Urinary bladder (tissue), 4 donors: ENCODE data around the gene PRKCH. TPM values are rescaled to one million over a fixed set of nuclear protein-coding genes. Genes with fewer than 3 reads are reported as not detected.

Experiments
- DNase-seq: peaks from one replicate; pipeline ENCODE4 v3.0.0-alpha.2; 2015; ENCODE audit errors: extremely low spot score
- H3K27ac ChIP-seq: one replicate; pipeline ENCODE4 v1.5.1; 2013; ENCODE audit warnings: low read depth, mild to moderate bottlenecking, moderate library complexity
- H3K36me3 ChIP-seq: one replicate; pipeline ENCODE4 v1.6.1; 2013; ENCODE audit warnings: mild to moderate bottlenecking, moderate library complexity; ENCODE audit not compliant: insufficient read depth
- H3K4me1 ChIP-seq: one replicate; pipeline ENCODE4 v1.6.1; 2013; ENCODE audit warnings: mild to moderate bottlenecking, moderate library complexity; ENCODE audit not compliant: insufficient read depth
- H3K4me3 ChIP-seq: one replicate; pipeline ENCODE4 v1.5.1; 2013; ENCODE audit warnings: low read depth, low read length
- WGBS: extraction: QIAGEN DNeasy Blood & Tissue Kit; methylation state at CpG from one replicate; pipeline ENCODE4 v1.1.7; 2013; 5-methylcytosine and 5-hydroxymethylcytosine counted together
- polyA plus RNA-seq: library from polyadenylated mRNA; stranded (reverse); fragments of 200-250 nt; gene quantifications from one replicate; pipeline ENCODE4 v1.2.3, GENCODE V29; 2013
- total RNA-seq: library from RNA; depleted of rRNA; stranded (reverse); fragments of >200 nt; gene quantifications from one replicate; pipeline ENCODE4 v1.2.3, GENCODE V29; 2014
- donor health status: healthy with polysubstance abuse.
- donor health status: healthy.

Gene PRKCH
- total and polyA plus RNA-seq, 2 donors = 13.3 to 53.6 TPM

- Histone ChIP-seq H3K36me3 (no peaks in the 10 kb centered on the region), H3K4me1 (peaks cover 8% of the 10 kb centered on the region), H3K4me3 (no peak overlapping the region), H3K27ac (no peak overlapping the region)
- 64% methylated on average over 3 of the region's 3 CpGs for WGBS
- DNase-seq = no peak
Observed at GRCh38 chr14:61368781-61369453, 47.5 kb downstream of the PRKCH start.

- 88% methylated on average over 3 of the region's 3 CpGs for WGBS
- no peaks in the 10 kb centered on the region for H3K36me3 ChIP-seq
Observed at GRCh38 chr14:61369454-61369810, 48.1 kb downstream of the PRKCH start.

GRCh38 chr14:61372379-61372778 is 51.0 kb downstream of the PRKCH start:
- WGBS = 85% methylated on average over 2 of the region's 2 CpGs
- peaks cover 5% of the 10 kb centered on the region for H3K4me1 ChIP-seq
- no peak overlapping the region for H3K27ac ChIP-seq
- no peak for DNase-seq
- no peak overlapping the region for H3K4me3 ChIP-seq
- no peaks in the 10 kb centered on the region for H3K36me3 ChIP-seq

More at GRCh38 chr14:61369454-61369810, 48.1 kb downstream of the PRKCH start:
- Histone ChIP-seq H3K4me3 (no peak overlapping the region), H3K27ac (no peak overlapping the region), H3K4me1 (peaks cover 8% of the 10 kb centered on the region)
- no peak for DNase-seq

GRCh38 chr14:61372842-61373555 is 51.6 kb downstream of the PRKCH start:
- Histone ChIP-seq H3K4me1 (peaks cover 4% of the 10 kb centered on the region), H3K4me3 (no peak overlapping the region), H3K27ac (no peak overlapping the region), H3K36me3 (no peaks in the 10 kb centered on the region)
- 90% methylated on average over 3 of the region's 3 CpGs for WGBS
- no peak for DNase-seq

DNA sequence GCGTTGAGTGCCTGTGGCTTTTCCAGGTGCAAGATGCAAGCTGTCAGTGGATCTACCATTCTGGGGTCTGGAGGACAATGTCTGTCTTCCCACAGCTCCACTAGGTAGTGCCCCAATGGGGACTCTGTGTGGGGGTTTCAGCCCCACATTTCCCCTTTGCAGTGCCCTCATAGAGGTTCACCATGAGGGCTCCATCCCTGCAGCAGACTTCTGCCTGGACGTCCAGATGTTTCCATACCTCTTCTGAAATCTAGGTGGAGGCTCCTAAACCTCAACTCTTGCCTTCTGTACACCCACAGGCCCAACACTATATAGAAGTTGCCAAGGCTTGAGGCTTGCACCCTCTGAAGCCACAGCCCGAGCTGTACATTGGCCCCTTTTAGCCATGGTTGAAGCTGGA is 52.9 kb downstream of the PRKCH start:
- WGBS = 88% methylated on average over 3 of the region's 3 CpGs
- DNase-seq = no peak
- peaks cover 2% of the 10 kb centered on the region for H3K4me1 ChIP-seq
- H3K4me3 ChIP-seq = no peak overlapping the region
- no peaks in the 10 kb centered on the region for H3K36me3 ChIP-seq
- no peak overlapping the region for H3K27ac ChIP-seq

DNA sequence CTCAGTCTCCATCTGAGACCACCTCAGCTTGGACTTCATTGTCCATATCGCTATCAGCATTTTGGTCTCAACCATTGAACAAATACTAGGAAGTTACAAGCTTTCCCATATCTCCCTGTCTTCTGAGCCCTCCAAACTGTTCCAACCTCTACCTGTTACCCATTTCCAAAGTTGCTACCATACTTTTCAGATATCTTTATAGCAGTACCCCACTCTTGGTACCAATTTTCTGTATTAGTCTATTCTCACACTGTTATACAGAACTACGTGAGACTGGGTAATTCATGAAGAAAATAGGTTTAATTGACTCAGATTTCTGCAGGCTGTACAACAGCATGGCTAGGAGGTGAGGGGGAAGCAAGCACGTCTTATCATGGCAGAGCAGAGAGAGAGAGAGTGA is 53.8 kb downstream of the PRKCH start:
- H3K4me1 ChIP-seq = peaks cover 2% of the 10 kb centered on the region
- H3K27ac ChIP-seq = no peak overlapping the region
- no peak for DNase-seq
- H3K36me3 ChIP-seq = no peaks in the 10 kb centered on the region
- H3K4me3 ChIP-seq = no peak overlapping the region
- 89% methylated on average over 3 of the region's 3 CpGs for WGBS

DNA sequence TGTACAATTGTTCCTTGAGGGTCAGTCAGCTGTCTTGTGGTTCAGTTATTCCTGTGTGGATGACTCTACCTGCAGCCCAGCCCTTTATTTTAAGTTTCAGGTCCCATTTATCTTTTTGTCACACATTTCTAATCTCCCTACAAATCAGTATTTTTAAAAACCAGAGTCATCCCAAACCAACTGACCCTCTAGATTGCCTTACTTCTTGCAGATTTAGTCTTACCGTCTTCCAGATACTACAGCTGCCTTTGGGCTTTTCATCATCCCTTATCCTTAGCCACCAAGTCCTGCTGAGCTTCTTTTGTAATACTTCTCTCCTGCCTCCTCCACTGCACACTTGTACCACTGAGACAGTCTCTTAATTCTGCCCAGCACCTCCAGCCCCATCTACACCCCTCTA is 54.9 kb downstream of the PRKCH start:
- no peaks in the 10 kb centered on the region for H3K36me3 ChIP-seq
- 92% methylated on average over 1 of the region's 1 CpG for WGBS
- no peak overlapping the region for H3K27ac ChIP-seq
- no peaks in the 10 kb centered on the region for H3K4me1 ChIP-seq
- DNase-seq = no peak
- no peak overlapping the region for H3K4me3 ChIP-seq

GRCh38 chr14:61377749-61378148 is 56.4 kb downstream of the PRKCH start:
- Histone ChIP-seq H3K36me3 (no peaks in the 10 kb centered on the region), H3K27ac (no peak overlapping the region), H3K4me3 (no peak overlapping the region), H3K4me1 (no peaks in the 10 kb centered on the region)
- no peak for DNase-seq

GRCh38 chr14:61379639-61380184 is 58.3 kb downstream of the PRKCH start:
- no peak for DNase-seq
- H3K36me3 ChIP-seq = no peaks in the 10 kb centered on the region
- H3K27ac ChIP-seq = no peak overlapping the region
- WGBS = 79% methylated on average over 8 of the region's 8 CpGs
- no peak overlapping the region for H3K4me3 ChIP-seq
- no peaks in the 10 kb centered on the region for H3K4me1 ChIP-seq

GRCh38 chr14:61380984-61381383 is 59.6 kb downstream of the PRKCH start:
- 75% methylated on average over 3 of the region's 3 CpGs for WGBS
- no peak for DNase-seq
- Histone ChIP-seq H3K4me1 (no peaks in the 10 kb centered on the region), H3K4me3 (no peak overlapping the region), H3K36me3 (no peaks in the 10 kb centered on the region), H3K27ac (no peak overlapping the region)

- Histone ChIP-seq H3K27ac (no peak overlapping the region), H3K36me3 (no peaks in the 10 kb centered on the region), H3K4me1 (no peaks in the 10 kb centered on the region), H3K4me3 (no peak overlapping the region)
- DNase-seq = no peak
- 82% methylated on average over 9 of the region's 9 CpGs for WGBS
Observed at GRCh38 chr14:61381553-61381952, 60.2 kb downstream of the PRKCH start.

DNA sequence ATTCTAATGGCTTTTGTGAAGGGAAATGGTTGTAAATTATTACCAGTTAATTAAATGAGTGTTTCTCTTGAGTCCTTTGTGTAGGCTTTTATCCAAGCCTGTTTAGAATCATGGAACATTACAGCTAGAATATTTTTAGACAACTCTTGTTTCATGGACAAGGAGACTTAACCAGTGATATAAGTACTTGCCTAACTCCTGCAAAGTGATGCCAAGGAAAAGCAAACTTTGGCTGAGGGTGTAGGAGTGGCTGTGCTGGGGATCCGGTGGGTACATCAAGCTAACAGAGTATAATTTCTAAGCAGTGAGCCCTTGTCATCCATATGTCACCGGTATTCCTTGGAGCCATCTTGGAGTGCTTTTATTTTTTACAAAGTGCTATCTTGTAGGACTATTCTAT is 61.5 kb downstream of the PRKCH start:
- 79% methylated on average over 2 of the region's 2 CpGs for WGBS
- Histone ChIP-seq H3K36me3 (no peaks in the 10 kb centered on the region), H3K4me1 (no peaks in the 10 kb centered on the region), H3K27ac (no peak overlapping the region), H3K4me3 (no peak overlapping the region)
- DNase-seq = no peak

GRCh38 chr14:61385002-61385685 is 63.8 kb downstream of the PRKCH start:
- no peak overlapping the region for H3K27ac ChIP-seq
- DNase-seq = no peak
- 34% methylated on average over 6 of the region's 6 CpGs for WGBS
- H3K36me3 ChIP-seq = no peaks in the 10 kb centered on the region
- no peak overlapping the region for H3K4me3 ChIP-seq
- no peaks in the 10 kb centered on the region for H3K4me1 ChIP-seq
